Stromal cell of bone marrow (primary cell): ENCODE measurements around the gene SLC28A1.
A peak's percentile ranks its signal among the peaks of the same experiment; 100 is the strongest.

Experiments
- DNase-seq: peaks from one replicate; pipeline ENCODE4 v3.0.0-alpha.2; 2012; ENCODE audit warnings: low read depth

SLC28A1 gene

DNA sequence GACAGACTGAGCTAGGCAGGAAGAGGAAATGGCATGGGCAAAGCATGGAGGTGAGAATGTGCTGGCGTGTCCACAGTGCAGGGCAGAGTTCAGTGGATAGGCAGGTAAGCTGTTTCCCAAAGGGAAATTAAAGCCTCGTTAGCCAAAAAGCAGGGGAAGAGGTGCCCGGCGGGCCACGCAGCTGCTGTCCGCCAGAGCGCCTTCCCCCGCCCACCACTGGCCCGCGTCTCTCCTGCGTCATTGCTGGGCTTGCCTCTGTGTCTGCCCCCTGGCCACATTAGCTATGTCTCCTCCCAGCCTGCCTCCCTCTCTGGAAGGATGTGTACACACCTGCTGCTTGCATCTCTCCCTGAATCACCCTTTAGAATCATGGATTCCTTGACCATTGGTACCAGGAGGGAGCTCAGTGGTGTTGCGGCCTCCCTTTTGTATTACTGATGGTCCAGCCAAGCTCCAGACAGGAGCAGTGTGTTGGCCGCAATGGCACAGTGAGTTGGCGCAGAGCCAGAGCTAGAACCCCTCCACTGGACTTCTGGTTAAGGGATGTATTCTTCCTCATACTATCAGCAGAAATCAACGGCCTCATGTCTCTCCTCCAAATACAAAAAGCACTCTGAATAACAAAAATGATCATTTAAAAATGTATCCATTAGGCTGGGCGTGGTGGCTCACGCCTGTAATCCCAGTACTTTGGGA is 26.6 kb downstream of the SLC28A1 start:
- DNase-seq, result no peak

DNA sequence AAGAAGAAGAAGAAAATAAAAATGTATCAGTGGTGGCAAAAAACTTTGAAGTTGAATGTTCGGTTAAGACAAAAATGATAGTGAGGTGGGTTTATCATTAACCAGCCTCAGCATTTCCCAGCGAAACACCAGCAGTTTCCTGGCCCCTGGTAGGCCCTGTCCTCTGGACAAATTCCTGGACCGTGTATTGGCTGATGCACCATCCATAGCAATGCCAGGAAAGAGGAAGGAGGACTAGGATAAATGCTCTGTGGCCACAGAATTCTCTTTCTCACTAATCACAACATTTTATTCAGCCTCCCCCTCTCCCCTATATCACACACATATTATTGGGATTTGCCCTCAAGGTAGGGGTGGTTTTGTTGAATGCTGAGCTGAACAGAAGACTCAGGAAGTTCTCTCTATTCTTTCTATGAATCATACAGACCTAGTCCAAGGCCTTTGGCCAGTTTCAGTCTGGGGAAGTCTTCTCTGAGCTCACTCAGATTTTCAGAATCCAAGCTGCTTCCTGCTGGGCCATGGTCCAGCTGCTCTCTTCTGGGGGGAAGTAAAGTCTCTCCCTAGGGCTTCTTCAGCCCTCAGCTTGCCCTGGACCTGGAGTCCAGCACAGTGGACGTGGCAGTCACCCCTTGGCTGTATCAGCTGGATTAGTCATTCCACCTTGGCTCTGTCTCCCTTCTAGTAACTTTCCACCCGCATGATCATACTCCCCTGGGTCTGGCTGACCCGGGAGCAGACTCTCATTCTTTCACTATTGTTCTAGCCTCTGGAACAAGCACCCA is 27.6 kb downstream of the SLC28A1 start:
- peak; percentile 99 for DNase-seq

DNA sequence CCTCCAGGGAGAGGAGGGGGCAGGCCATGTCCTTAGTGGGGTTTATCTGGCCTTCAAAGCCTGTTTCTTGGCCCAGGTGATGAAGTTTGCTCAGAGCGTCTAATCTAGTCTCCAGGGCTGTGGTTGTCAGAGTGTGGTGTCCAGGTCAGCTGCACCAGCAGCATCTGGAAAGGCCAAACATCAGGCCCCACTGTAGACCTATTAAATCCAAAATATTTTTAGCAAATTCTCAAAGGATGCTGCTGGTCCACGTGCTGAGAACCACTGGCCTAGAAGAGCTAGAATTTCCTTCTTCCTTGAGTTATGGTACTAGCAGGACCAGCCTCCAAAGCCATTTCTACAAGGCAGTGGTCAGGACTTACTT is 28.9 kb downstream of the SLC28A1 start:
- DNase-seq, result no peak

DNA sequence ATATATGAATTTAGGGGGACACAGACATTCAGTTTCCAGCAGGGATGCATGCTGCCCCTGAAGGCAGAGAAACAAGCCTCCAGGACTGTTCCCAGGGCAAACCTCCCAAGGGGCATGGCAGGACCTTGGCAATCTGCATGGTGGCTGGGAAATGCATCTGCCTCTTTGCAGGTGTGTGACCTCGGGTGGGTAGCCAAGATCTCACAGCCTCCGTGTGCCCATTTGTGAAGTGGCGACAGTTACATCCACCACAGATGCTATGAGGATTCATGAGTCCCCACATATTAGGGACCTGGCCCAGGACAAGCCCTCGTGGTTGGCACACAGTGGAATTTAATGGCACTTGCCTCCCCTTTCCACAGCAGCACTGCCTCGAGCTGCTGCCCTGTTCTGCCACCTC is 29.9 kb downstream of the SLC28A1 start:
- DNase-seq, result no peak

DNA sequence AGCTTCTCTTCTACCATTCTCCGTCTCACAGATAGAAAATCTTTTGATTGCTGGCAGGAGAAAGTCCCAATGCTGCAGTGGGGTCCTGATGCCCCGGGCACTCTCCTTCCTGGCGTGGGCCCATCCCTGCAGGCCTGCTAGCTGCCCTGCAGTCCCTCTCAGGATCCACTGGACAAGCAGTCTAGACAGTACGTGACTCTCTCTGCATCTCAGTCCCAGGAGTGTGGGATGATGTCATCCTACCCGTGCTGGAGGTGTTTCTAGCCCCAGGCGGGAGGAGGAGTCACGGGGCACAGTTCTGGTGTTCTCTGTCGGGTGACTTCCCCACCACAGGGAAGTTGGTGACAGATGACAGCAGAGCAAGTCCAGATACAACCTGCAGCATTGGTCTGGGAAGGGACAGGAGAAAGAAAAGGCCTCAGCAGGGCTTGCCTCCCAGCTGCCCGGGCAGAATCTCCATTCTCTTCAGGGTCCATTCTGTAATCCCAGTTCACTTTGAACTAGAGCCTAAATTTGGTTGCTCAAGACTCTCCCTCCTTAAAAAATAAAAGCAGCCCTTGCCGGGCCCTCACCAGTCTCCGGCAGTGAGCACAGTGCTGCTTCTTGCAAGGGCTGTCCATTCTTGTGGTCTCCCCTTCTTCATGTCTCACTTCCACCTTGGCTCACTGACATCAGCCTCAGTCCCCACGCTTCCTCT is 30.6 kb downstream of the SLC28A1 start:
- DNase-seq, result peak; percentile 66

DNA sequence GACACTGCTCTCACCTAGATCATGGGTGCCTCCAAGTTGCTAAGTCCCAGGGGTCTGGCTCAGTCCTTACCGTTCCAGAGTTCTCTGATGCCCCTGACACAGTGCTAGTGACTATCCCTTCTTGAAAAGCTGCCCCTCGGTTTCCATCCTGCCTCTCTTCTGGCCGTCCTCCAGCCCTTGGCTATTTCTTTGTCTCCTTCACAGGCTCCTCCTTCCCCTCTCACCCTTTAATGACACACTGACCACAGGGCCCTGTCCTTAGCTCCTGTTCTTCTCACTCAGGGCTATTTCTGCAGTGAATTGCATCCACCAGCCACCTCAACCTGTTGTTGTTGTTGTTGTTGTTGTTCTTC is 31.1 kb downstream of the SLC28A1 start:
- no peak for DNase-seq

DNA sequence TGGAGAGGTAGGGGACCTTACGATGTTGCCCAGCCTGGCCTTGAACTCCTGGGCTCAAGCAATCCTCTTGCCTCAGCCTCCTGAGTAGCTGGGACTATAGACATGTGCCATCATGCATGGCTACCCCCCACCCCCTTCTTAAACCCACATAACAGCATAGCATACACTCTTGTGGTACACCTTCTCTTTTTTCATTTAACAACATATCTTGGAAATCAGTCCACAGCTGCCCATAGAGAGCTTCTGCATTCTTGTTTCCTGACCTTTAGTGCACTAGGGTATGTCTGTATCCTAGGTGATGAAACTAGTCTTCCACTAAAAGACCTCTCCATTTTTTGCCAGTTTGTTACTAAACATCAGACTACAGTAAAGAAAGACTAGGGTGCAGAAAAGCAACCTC is 33.0 kb downstream of the SLC28A1 start:
- no peak for DNase-seq

DNA sequence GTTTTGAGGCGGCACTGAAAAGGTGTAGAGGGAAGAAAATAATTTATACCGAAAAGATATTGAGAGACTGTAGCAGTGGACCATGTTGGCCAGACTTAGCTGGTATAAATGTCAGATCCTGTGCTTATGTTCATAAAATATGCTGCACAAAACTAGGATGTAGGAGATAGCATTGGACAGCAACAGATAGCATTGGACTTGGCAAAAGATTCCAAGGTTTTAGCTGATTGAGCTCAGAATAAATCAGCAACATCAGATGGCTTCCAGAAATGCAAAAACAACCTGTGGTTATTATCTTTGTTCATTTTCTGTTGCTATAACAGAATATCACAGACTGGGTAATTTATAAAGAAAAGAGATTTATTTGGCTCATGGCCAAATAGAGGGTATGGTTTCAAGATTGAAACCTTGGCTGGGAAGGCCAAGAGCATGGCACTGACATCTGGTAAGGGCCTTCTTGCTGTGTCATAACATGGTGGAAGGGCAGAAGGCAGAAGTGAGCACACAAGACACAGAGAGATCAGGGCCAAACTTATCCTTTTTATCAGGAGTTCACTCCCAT is 34.7 kb downstream of the SLC28A1 start:
- DNase-seq, result no peak

DNA sequence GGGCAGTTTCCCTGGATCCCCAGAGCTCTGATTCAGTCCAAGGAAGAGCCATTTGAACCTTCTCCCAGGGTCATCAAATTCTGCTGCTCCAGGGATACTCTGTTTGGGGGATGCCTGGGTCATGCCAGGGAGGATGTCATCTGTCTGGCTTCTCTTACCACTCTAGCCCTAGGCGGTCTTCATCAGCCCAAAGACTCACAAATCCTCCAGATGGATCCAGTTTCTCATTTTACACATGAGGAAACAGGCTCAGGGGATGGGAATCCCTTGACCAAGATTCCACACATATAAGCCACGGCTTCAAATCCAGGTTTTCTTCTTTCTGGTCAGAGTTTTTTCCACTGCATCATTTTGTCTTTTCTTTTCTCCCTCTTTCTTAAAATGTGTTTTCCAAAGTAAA is 36.7 kb downstream of the SLC28A1 start:
- no peak for DNase-seq

DNA sequence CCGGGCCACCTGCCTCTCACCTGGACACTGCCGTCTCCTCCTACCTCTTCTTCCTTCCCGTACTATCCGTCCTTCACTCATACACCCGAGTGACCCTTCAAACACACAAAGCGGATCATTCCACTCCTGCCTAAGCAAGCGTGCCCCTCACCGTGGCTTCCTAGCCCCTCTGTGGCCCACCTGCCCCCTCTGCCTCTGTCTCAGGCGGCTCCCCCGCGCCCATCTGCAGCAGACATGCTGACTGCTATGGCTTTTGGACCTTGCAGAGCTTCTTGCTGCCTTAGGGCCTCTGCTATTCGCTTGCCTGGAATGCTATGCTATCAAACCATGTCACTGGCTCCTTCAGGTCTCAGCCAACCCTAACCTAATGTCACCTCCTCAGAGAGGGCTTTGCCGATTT is 38.1 kb downstream of the SLC28A1 start:
- no peak for DNase-seq

DNA sequence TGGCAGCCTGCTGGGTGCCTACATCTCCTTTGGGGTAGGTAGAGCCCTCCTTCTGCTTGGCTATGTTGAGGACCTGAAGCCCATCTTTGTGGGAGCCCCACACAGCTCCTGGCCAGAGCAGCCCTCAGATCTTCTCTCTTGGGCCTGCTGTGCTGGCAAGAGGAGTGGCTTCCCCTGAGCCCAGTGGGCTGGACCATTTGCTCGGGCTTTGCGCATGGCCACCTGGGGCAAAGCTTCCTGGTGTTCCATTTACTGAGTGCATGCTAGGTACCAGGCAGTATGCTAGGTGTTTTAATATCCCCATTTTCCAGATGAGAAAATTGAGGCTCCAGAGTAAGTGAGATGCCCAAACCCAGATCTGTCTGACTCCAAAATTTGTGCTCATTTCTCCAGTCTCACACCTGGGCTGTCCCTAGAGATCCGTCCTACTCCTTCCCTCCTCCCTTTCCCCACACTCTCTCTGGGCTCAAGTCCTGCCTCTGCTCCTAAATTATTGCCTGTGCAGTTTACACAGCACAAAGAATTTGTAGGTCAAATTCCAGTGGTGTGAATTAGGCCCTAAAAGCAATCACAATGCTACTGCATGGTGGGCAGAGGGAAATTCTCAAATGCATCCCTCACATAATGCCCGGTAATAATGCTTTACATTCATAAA is 39.7 kb downstream of the SLC28A1 start:
- no peak for DNase-seq

DNA sequence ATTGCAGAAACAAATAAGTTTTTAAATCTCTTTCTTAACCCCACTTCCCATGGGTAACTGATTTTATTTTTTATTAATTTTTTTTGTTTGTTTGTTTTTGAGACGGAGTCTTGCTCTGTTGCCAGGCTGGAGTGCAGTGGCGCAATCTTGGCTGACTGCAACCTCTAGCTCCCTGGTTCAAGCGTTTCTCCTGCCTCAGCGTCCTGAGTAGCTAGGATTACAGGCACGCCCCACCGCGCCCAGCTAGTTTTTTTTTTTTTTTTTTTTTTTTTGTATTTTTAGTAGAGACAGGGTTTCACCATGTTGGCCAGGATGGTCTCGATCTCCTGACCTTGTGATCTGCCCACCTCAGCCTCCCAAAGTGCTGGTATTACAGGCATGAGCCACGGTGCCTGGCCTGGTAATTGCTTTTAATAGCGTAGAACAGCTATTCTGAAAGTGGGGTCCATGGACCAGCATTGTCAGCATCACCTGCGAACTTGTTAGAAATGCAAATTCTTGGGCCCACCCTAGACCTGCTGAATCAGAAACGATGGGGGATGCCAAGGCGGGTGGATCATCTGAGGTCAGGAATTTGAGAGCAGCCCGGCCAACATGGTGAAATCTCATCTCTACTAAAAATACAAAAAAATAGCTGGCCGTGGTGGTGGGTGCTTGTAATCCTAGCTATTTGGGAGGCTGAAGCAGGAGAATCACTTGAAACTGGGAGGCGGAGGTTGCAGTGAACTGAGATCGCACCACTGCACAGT is 40.5 kb downstream of the SLC28A1 start:
- DNase-seq, result peak; percentile 38

DNA sequence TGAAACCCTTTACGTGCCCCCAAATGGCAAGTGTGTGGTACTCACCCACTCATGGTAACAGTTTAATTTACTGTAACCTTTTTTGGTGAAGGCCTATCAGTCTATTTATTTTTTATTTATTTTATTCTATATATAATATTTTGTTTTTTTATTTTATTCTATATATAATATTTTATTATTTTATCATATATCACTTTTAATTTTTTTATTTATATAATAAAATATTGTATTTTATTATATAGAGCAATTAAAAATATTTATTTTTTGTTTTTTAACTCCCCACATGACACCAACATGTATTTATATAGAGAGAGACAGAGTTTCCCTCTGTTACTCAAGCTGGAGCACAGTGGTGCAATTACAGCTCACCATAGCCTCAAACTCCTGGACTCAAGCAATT is 41.4 kb downstream of the SLC28A1 start:
- no peak for DNase-seq

DNA sequence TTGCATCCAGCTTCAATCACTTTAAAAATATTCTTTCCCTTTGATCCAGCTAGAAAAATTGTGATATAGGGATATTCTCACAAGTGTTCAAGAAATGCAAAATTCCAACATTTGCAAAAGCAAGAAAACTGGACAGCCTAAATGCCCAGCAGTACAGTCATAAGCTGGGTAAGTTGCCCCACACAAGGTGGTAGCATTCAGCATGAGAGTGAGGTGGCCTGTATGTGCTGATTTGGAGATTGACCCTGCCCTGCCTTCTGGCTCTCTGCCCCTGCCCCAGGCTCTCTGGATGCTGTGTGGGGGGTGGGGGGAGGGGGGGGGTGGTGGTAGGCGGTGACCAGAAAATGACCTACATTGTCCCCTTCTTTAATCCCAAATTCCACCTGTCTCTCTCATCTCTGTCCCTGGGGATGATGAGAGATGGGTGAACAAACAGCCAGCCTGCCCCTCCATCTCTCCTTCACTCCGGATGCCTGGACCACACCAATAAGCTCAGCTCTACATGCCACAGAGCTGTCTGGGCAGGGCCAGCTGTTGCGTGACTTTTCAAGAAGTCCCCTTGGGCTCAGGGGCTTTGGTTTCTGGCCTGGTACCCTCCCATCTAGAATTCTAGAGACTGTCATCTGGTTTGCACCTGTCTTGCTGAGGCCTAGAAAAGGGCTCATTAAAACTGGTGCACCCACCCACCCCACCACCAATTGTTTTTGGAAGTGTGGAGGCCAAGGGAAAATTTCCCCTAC is 42.2 kb downstream of the SLC28A1 start:
- DNase-seq, result no peak

DNA sequence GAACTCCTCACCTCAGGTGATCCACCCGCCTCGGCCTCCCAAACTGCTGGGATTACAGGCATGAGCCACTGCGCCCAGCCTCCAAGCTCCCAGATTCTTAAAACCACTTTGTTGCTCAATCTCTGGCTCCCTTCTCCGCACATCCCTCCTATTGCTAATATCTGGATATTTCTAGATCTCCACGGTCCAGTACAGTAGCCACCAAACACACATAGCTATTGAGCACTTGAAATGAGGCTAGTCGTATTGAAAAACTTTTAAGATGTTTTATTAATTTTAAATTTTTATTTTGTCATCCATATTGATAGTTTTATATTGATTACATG is 44.3 kb downstream of the SLC28A1 start:
- DNase-seq, result no peak

DNA sequence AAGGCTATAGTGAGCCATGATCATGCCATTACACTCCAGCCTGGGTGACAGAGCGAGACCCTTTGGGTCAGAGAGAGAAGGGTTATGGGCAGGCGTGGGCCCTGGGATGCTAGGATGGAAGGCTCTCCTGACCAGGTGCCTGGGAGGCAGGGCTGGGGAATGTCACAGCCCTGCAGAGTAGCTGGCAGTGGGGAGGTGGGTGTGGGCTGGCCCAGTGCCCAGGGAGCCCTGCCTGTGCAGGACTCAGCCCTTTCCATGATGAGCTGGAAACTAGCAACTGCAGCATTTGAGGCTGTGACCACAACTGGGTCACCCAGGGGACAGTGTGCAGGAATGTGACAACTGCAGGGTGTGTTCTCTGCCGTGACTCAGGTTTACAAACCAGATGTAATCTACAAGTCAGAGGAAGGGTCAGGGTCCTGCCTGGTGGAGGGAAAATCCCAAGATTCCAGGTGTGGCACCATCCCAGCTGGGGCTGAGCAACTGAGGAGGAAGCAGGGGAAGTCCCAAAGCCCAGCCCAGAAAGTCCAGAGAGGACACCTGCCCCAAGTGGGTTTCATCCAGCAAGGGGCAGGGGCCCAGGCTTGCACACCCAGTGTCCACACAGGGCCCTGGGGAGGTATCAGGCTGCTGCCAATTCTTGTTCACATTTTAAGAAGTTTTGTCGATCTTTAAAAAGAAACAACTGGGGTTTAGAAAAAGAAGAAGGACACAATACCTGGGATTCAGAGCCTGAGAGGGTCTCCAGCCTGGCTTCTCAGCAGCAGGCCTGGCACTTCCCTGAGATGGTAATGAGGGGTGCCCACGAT is 45.5 kb downstream of the SLC28A1 start:
- DNase-seq, result no peak

DNA sequence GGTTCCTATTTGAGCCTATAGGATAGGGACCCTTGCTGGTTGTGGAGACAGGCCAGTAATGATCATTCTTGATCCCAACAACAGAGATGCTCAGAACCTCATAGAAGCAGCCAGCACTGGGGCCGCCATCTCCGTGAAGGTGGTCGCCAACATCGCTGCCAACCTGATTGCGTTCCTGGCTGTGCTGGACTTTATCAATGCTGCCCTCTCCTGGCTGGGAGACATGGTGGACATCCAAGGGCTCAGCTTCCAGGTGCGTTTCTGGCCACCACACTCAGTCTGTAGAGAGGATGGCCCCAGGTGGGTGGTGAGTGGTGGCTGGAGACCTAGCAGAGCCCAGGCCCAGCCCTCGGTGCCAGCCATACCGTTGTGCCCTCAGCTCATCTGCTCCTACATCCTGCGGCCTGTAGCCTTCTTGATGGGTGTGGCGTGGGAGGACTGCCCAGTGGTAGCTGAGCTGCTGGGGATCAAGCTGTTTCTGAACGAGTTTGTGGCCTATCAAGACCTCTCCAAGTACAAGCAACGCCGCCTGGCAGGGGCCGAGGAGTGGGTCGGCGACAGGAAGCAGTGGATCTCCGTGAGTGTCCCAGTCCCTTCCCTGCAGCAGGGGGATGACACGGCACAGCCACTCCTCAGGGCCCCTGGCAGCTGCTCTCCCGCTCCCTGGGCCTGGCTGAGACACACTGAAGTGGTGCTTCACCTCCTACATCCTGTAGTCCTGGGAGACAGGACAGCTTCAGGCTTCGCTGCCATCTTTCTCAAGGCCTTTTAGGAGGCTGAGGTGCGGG is 50.7 kb downstream of the SLC28A1 start:
- DNase-seq, result no peak

DNA sequence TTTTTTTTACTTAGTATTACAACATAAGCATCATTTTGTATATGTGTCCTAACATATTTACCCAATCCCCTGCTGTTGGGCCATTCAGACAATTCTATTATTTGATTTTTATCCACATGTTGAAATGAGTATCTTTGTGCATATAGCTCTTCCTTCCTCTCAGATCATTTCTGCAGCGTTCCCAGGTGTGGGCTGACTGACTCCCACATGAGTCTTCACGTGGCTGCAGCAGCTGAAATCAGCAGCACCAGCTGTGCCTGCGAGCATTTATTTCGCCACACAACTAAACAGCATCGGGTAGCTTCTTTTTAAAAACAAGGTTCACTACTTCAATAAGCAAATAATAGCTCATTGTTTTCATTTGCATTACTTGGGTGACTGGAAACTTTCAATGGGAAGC is 52.7 kb downstream of the SLC28A1 start:
- no peak for DNase-seq

DNA sequence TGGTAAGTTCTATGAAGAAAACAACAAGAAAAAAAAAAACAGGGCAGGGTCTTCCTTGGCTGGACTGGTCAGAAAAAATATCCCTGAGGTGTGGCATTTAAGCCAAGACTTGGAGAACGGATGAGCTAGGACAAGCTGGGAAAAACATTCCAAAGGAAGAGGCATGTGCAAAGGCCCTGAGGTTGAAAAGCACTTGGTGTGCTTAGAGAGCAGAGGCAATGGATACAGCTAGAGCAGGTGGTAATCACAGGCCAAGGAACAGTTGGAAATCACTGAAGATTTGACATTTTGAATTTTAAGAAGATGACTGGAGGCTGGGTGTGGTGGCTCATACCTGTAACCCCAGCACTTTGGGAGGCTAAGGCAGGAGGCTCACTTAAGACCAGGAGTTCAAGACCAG is 54.3 kb downstream of the SLC28A1 start:
- no peak for DNase-seq

DNA sequence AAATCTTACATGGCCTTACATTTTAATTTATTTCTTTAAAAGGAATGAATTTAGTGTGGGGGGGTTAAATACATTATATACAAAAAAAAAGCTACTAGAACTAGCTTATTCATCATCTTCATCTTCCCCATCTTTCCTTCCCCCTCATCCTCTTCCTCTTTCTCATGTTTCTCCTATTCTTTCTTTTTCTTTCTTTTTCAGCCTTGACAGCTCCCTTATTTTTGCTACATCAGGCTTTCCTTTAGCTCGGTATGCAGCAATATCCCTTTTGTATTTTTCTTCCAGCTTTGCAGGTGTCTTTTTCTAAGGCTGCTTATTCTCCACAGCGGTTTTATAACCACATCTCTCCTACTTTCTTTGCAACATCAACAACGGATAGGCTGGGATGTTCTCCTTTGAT is 55.9 kb downstream of the SLC28A1 start:
- no peak for DNase-seq
